Neural crest cell (in vitro differentiated cells): ENCODE measurements around the gene TGFB3. TPM values are rescaled to one million over a fixed set of nuclear protein-coding genes. Genes with fewer than 3 reads are reported as not detected.
A peak's percentile ranks its signal among the peaks of the same experiment; 100 is the strongest.

Experiments
- DNase-seq: peaks from one replicate; pipeline ENCODE4 v3.0.0; 2021; ENCODE audit warnings: low read depth, mixed read lengths, low spot score
- H3K27ac Mint-ChIP-seq: one replicate; pipeline ENCODE4 v1.8.0; 2021; ENCODE audit warnings: mild to moderate bottlenecking, mixed read lengths; ENCODE audit not compliant: unreplicated experiment
- H3K27me3 Mint-ChIP-seq: 2 replicates; pipeline ENCODE4 v1.8.0; 2021; ENCODE audit warnings: low read depth, mild to moderate bottlenecking, mixed read lengths
- H3K36me3 Mint-ChIP-seq: 2 replicates; pipeline ENCODE4 v1.8.0; 2021; ENCODE audit warnings: low read depth, mild to moderate bottlenecking, mixed read lengths
- H3K4me1 Mint-ChIP-seq: 2 replicates; pipeline ENCODE4 v1.8.0; 2021; ENCODE audit warnings: mixed read lengths
- H3K4me3 Mint-ChIP-seq: one replicate; pipeline ENCODE4 v1.8.0; 2021; ENCODE audit warnings: mild to moderate bottlenecking, mixed read lengths
- H3K9me3 Mint-ChIP-seq: 2 replicates; pipeline ENCODE4 v1.8.0; 2021; ENCODE audit warnings: mixed read lengths
- total RNA-seq: library from RNA; stranded (reverse); gene quantifications from 2 replicates; pipeline ENCODE4 v1.2.1, GENCODE V29; 2021
- TF ChIP-seq, protein P1 (sequence below): fragments of 200-600 bp; sonication (generic); conservative IDR thresholded peaks from 2 replicates; pipeline ENCODE4 v1.5.0; 2021; ENCODE audit warnings: antibody characterized with exemption, mild to moderate bottlenecking

TGFB3 gene
- total RNA-seq, 1 donor from 2014 or later = 4.6 TPM

DNA sequence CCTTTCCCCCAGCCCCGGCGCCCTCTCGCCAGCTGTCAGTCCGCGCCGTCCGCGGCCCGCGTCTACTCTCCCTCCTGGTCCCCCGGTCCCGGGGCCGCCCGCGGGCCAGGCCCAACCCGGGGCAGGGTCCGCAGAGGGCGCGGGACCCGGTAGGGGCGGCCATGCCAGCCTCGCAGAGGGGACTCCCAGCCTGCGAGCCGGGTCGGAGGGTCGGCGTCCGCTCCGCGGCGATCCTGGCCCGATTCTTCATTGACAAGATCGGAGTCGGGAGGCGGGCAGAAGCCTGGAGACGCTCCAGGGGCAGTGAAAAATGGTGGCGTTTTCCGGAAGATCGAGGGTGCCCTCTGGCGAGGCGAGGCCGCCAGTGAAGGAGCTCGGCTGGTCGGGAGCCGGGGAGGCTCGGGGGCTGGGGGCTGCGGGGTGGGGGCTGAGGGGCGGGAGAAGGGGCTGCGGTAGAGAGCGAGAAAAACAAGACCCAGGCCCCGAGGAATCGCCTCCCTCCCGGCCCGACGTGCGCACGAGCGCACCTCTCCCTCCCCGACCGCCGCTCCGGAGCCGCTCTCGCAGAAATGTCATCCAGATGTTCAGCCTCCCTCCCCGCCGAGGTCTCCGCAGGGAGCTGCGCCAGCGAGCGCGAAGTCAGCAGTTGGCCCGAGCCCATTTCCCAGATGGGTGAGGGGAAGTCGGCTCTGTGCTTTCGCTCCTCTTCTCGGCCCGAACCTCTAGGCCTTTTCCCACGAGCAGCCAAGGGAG lies 647 bp upstream of the TGFB3 start:
- Mint-ChIP-seq H3K27me3 (peaks cover 20% of the 10 kb centered on the region), H3K27ac (no peak overlapping the region)

DNA sequence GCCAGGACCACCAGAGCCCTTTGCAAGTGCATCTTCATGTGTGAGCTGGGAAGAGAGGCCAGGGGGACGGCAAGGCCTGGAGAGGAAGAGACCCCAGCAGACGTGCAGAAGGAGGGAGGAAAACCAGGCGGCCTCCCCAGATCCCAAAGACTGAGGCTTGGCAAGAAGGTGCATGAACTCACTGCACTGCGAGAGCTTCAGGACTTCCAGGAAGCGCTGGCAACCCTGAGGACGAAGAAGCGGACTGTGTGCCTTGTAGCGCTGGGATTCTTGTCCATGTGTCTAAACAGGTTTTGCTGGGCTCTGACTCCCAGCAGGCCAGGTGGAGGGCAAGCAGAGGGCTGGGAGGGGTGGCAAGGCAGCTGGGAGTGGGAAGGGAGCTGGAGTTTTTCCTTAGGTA lies 939 bp downstream of the TGFB3 start:
- DNase-seq = no peak
- peak overlapping the region; percentile 63 for H3K27ac Mint-ChIP-seq
- peaks cover 38% of the 10 kb centered on the region for H3K4me1 Mint-ChIP-seq
- peak overlapping the region; percentile 88 for H3K4me3 Mint-ChIP-seq
- H3K9me3 Mint-ChIP-seq = no peaks in the 10 kb centered on the region
- H3K27me3 Mint-ChIP-seq = peaks cover 20% of the 10 kb centered on the region
- H3K36me3 Mint-ChIP-seq = no peaks in the 10 kb centered on the region
- TF ChIP-seq, protein P1, sequence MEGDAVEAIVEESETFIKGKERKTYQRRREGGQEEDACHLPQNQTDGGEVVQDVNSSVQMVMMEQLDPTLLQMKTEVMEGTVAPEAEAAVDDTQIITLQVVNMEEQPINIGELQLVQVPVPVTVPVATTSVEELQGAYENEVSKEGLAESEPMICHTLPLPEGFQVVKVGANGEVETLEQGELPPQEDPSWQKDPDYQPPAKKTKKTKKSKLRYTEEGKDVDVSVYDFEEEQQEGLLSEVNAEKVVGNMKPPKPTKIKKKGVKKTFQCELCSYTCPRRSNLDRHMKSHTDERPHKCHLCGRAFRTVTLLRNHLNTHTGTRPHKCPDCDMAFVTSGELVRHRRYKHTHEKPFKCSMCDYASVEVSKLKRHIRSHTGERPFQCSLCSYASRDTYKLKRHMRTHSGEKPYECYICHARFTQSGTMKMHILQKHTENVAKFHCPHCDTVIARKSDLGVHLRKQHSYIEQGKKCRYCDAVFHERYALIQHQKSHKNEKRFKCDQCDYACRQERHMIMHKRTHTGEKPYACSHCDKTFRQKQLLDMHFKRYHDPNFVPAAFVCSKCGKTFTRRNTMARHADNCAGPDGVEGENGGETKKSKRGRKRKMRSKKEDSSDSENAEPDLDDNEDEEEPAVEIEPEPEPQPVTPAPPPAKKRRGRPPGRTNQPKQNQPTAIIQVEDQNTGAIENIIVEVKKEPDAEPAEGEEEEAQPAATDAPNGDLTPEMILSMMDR = no peak

More for the DNA sequence above, 647 bp upstream of the TGFB3 start:
- peak overlapping the region; percentile 88 for H3K4me3 Mint-ChIP-seq
- H3K9me3 Mint-ChIP-seq = no peaks in the 10 kb centered on the region
- H3K36me3 Mint-ChIP-seq = no peaks in the 10 kb centered on the region
- DNase-seq = peak; percentile 88
- TF ChIP-seq, protein P1 = peak; percentile 79
- peaks cover 41% of the 10 kb centered on the region for H3K4me1 Mint-ChIP-seq

DNA sequence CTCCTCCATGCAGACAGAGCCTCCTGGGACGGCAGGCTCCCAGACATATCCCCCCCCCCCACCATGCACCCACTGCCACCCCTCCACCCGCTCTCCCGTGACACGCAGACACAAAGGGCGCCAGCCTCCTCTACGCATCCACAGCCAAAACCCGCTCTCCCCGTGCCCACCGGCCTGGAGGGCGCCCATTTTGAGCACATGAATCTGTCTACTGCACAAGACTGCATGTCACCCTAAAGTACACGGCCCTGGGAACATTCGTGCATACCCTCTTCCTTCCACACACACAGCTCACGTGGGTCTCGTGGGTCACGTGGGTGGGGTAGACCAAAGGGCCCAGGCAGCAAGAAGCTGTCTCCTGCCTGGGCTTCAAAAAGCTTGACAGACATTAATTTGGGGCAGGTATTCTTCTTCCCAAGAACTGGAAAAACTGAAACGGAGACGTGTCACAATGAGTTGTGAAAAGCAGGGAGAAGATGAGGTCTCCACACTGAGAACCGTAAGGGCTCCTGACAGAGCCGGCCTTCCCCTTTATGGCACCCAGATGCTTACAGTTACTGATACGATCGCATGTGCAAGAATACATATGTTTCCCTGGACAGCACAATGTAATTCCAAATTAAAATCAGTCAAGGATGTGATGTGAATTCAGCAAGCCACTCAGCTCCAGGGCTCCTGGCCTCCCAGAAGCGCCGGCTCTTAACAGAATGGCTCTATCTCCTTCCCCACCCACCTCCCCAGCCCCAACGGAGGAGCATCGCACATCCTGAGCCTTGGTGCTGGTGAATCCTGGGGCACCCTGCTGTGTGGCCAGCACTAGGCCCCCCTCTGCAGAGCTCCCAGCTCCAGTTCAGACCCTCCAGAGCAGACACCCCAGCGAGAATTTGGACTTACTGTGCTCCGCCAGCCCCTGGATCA lies 1.9 kb downstream of the TGFB3 start:
- peaks cover 20% of the 10 kb centered on the region for H3K27me3 Mint-ChIP-seq
- H3K4me3 Mint-ChIP-seq = peak overlapping the region; percentile 88
- no peak overlapping the region for H3K27ac Mint-ChIP-seq
- peaks cover 33% of the 10 kb centered on the region for H3K4me1 Mint-ChIP-seq
- no peaks in the 10 kb centered on the region for H3K9me3 Mint-ChIP-seq
- no peaks in the 10 kb centered on the region for H3K36me3 Mint-ChIP-seq
- DNase-seq = no peak
- TF ChIP-seq, protein P1 = no peak

DNA sequence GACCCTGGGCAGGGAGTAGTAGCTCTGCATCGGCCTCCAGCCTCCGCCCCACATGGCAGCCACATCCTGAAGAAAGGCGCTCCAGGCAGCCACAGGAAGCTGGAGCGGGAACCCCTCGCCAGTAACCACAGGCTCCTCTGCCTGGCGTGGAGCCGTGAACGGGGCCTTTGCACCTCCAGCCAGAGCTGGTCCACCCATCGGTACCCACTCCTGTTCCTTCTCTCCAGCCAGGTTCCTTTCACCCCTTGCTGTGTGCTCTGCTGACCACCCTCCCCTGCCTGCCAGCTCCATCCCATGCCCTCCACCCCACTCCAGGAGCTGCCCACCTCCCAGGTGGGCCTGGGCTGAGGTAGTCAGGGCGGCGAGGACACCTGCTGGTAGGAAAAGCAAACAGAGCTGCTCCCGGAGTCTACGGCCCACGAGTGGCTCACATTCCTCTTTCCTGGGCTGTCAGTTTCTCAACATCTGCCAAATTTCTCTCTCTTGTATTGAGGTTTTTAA lies 2.7 kb downstream of the TGFB3 start:
- peak; percentile 31 for DNase-seq
- peaks cover 33% of the 10 kb centered on the region for H3K4me1 Mint-ChIP-seq
- peak overlapping the region; percentile 88 for H3K4me3 Mint-ChIP-seq

DNA sequence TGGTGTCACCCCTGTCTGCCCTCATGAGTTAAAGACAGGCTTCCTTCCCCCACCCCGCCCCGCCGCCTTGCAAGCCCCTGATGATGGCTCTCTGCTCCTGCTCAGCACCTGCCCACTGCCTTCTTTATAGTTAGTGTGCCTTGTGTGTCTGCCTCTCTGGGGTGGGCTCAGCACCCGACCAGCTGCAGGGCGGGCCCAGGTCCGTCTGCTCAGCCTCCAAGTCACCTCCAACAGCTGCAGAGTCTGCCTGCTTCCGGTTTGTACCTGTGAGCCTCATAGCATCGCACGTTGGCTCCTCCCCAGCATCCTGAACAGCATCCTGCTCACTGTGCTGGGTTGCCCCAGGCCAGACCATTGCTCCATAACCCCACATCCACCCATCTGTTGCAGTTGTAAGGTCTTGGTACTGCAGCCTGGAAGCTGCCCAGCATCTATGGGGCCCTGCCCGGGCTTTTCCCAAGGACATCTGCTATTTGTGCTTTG lies 3.5 kb downstream of the TGFB3 start:
- TF ChIP-seq, protein P1 = no peak
- peaks cover 33% of the 10 kb centered on the region for H3K4me1 Mint-ChIP-seq
- H3K9me3 Mint-ChIP-seq = no peaks in the 10 kb centered on the region
- H3K27me3 Mint-ChIP-seq = peaks cover 9% of the 10 kb centered on the region
- H3K36me3 Mint-ChIP-seq = no peaks in the 10 kb centered on the region
- H3K27ac Mint-ChIP-seq = peak overlapping the region; percentile 6
- no peak overlapping the region for H3K4me3 Mint-ChIP-seq
- DNase-seq = no peak

More for the DNA sequence above, 2.7 kb downstream of the TGFB3 start:
- Mint-ChIP-seq H3K27ac (no peak overlapping the region), H3K36me3 (no peaks in the 10 kb centered on the region), H3K27me3 (peaks cover 17% of the 10 kb centered on the region), H3K9me3 (no peaks in the 10 kb centered on the region)
- TF ChIP-seq, protein P1 = peak; percentile 66
